HepG2 (cell line): ENCODE measurements around the gene ARSJ. TPM values are rescaled to one million over a fixed set of nuclear protein-coding genes. Genes with fewer than 3 reads are reported as not detected.

Experiments
- PRMT3 ChIP-seq: sonication (generic); formaldehyde crosslinking; IDR thresholded peaks from 2 replicates; pipeline ENCODE4 v1.8.1; 2022; ENCODE audit warnings: low read depth, mild to moderate bottlenecking, moderate library complexity, missing genetic modification reagents, borderline replicate concordance
- RARG ChIP-seq: sonication (generic); formaldehyde crosslinking; IDR thresholded peaks from 2 replicates; pipeline ENCODE4 v1.4.0; 2020; ENCODE audit warnings: low read depth, mild to moderate bottlenecking, missing genetic modification reagents
- SRSF9 ChIP-seq: fragments of 200-400 bp; formaldehyde crosslinking; IDR thresholded peaks from 2 replicates; pipeline ENCODE4 v1.6.1; 2018; ENCODE audit warnings: borderline replicate concordance, mild to moderate bottlenecking, low read depth, low read length; ENCODE audit not compliant: insufficient read depth, poor library complexity, severe bottlenecking
- TCF7 ChIP-seq: sonication (generic); IDR thresholded peaks from 2 replicates; pipeline ENCODE4 v1.6.1; 2016; ENCODE audit warnings: antibody characterized with exemption, low read depth
- ZNF234 ChIP-seq: sonication (generic); formaldehyde crosslinking; conservative IDR thresholded peaks from 2 replicates; pipeline ENCODE4 v1.5.1; 2020; ENCODE audit warnings: mild to moderate bottlenecking, missing genetic modification reagents
- ZNF563 ChIP-seq: sonication (generic); formaldehyde crosslinking; IDR thresholded peaks from 2 replicates; pipeline ENCODE4 v1.8.0; 2022; ENCODE audit warnings: mild to moderate bottlenecking, moderate library complexity, missing genetic modification reagents
- ZNF768 ChIP-seq: sonication (generic); formaldehyde crosslinking; IDR thresholded peaks from 2 replicates; pipeline ENCODE4 v1.4.0; 2020; ENCODE audit warnings: missing genetic modification reagents
- polyA plus RNA-seq, 8 experiments: library from polyadenylated mRNA; depleted of rRNA in 3 of 8; stranded (reverse) in 7 of 8; unstranded in 1 of 8; fragments of >200 nt; fragmentation: Illumina TruSeq in 4 of 8; extraction: Trizol in 4 of 8; gene quantifications; 2 replicates each; pipeline versions ENCODE4 v1.2.1 to v1.2.3, GENCODE V29; 2011 to 2016; ENCODE audit warnings: low read depth in 4 of 8, missing spikeins in 1 of 8, mixed read lengths in 1 of 8; ENCODE audit not compliant: insufficient read depth in 1 of 8
- total RNA-seq, 5 experiments: library from RNA; depleted of rRNA; stranded (reverse); fragments of >200 nt; fragmentation: Illumina TruSeq; extraction: Trizol; gene quantifications; 2 replicates each; pipeline ENCODE4 v1.2.3, GENCODE V29; 2016; ENCODE audit warnings: low read depth in 1 of 5
- TF ChIP-seq, protein P1 (sequence below): sonication (generic); formaldehyde crosslinking; conservative IDR thresholded peaks from 2 replicates; pipeline ENCODE4 v1.5.0; 2020; ENCODE audit warnings: missing genetic modification reagents
- TF ChIP-seq, protein P2 (sequence below), 2 experiments: sonication (generic) in 1 of 2; formaldehyde crosslinking in 1 of 2; IDR thresholded peaks; 2 replicates each; pipeline versions ENCODE4 v1.6.1 to v1.9.0; 2014 to 2022; ENCODE audit warnings: antibody characterized with exemption in 1 of 2, borderline replicate concordance in 1 of 2, inconsistent platforms in 1 of 2, low read depth in 1 of 2, missing genetic modification reagents in 1 of 2
- TF ChIP-seq, protein P3 (sequence below): sonication (generic); formaldehyde crosslinking; IDR thresholded peaks from 2 replicates; pipeline ENCODE4 v1.8.0; 2022; ENCODE audit warnings: mild to moderate bottlenecking, missing genetic modification reagents, moderate library complexity

The ARSJ gene
- total and polyA plus RNA-seq, 2 of the 13 experiments (the other 11 are each of a cell fraction or from before 2014, with no cell fraction given), result not detected

DNA sequence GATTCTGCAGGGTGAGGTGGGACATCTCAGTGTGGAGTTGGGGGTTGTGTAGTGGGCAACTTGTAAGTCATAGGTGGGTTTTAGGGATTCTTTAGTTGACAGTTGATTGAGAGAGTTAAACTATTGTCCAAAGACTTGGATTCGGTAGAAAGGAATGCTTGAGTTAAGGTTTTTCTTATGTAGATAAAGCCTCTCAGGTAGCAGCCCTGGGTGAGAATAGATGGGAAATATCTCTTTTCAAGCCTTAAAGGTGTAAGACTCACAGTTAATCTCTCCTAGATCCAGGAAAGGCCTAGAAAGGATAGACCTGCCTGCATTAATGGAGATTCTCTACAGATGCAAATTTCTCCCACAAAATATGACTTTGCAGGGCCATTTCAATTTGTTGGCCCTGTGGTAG lies 108.4 kb downstream of the ARSJ start (continued):
- TF ChIP-seq SRSF9, result no peak
- TF ChIP-seq, protein P1, sequence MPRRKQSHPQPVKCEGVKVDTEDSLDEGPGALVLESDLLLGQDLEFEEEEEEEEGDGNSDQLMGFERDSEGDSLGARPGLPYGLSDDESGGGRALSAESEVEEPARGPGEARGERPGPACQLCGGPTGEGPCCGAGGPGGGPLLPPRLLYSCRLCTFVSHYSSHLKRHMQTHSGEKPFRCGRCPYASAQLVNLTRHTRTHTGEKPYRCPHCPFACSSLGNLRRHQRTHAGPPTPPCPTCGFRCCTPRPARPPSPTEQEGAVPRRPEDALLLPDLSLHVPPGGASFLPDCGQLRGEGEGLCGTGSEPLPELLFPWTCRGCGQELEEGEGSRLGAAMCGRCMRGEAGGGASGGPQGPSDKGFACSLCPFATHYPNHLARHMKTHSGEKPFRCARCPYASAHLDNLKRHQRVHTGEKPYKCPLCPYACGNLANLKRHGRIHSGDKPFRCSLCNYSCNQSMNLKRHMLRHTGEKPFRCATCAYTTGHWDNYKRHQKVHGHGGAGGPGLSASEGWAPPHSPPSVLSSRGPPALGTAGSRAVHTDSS (CRISPR knock-in tag), result no peak
- no peak for TF ChIP-seq TCF7
- TF ChIP-seq, protein P2, sequence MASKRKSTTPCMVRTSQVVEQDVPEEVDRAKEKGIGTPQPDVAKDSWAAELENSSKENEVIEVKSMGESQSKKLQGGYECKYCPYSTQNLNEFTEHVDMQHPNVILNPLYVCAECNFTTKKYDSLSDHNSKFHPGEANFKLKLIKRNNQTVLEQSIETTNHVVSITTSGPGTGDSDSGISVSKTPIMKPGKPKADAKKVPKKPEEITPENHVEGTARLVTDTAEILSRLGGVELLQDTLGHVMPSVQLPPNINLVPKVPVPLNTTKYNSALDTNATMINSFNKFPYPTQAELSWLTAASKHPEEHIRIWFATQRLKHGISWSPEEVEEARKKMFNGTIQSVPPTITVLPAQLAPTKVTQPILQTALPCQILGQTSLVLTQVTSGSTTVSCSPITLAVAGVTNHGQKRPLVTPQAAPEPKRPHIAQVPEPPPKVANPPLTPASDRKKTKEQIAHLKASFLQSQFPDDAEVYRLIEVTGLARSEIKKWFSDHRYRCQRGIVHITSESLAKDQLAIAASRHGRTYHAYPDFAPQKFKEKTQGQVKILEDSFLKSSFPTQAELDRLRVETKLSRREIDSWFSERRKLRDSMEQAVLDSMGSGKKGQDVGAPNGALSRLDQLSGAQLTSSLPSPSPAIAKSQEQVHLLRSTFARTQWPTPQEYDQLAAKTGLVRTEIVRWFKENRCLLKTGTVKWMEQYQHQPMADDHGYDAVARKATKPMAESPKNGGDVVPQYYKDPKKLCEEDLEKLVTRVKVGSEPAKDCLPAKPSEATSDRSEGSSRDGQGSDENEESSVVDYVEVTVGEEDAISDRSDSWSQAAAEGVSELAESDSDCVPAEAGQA (IDR thresholded peaks at IDR 0.05; ENCODE audit: low read depth), result no peak
- TF ChIP-seq, protein P2 (CRISPR knock-in tag; IDR thresholded peaks at IDR 0.05; ENCODE audit: borderline replicate concordance), result no peak
- TF ChIP-seq ZNF768, result no peak
- no peak for TF ChIP-seq ZNF563 (CRISPR knock-in tag)
- TF ChIP-seq ZNF234 (CRISPR knock-in tag), result no peak
- no peak for TF ChIP-seq PRMT3 (CRISPR knock-in tag)
- TF ChIP-seq RARG, result no peak
- TF ChIP-seq, protein P3, sequence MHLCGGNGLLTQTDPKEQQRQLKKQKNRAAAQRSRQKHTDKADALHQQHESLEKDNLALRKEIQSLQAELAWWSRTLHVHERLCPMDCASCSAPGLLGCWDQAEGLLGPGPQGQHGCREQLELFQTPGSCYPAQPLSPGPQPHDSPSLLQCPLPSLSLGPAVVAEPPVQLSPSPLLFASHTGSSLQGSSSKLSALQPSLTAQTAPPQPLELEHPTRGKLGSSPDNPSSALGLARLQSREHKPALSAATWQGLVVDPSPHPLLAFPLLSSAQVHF, result no peak
